OCI-LY7 (cell line): ENCODE measurements around the gene GRHL3. TPM values are rescaled to one million over a fixed set of nuclear protein-coding genes. Genes with fewer than 3 reads are reported as not detected.

Experiments
- BruUV-seq: library from RNA; stranded (reverse); fragments of 400-500 nt; replicated peaks from 2 replicates; lab custom pipeline; 2021; lab: Mats Ljungman, UMichigan
- CTCF ChIA-PET: fragments of 300-600 bp; sonication (Branson Sonifier 250); formaldehyde crosslinking; loops from one replicate; lab custom pipeline; 2022; ENCODE audit warnings: antibody characterized with exemption; ENCODE audit not compliant: unreplicated experiment; lab: Charles Lee
- POLR2A ChIA-PET: fragments of 300-600 bp; sonication (Branson Sonifier 250); formaldehyde crosslinking; loops from one replicate; lab custom pipeline; 2022; ENCODE audit warnings: antibody characterized with exemption; lab: Charles Lee
- DNase-seq: peaks from one replicate; pipeline ENCODE4 v3.0.0-alpha.2; 2015; ENCODE audit warnings: low spot score
- H2AFZ ChIP-seq: fragments of 200-600 bp; sonication (generic), shearing (Covaris generic); 2 replicates; pipeline ENCODE4 v1.6.1; 2014; ENCODE audit warnings: mild to moderate bottlenecking, antibody characterized with exemption, low read length, moderate library complexity
- H3K27ac ChIP-seq: fragments of 200-600 bp; sonication (generic); 2 replicates; pipeline ENCODE4 v1.5.1; 2014; ENCODE audit warnings: mixed run types, low read depth, mild to moderate bottlenecking, moderate library complexity, low read length, inconsistent platforms; ENCODE audit not compliant: poor library complexity, severe bottlenecking
- H3K36me3 ChIP-seq: fragments of 200-600 bp; sonication (generic); 2 replicates; pipeline ENCODE4 v1.6.1; 2014; ENCODE audit warnings: mild to moderate bottlenecking, antibody characterized with exemption, low read length, moderate library complexity, mixed read lengths; ENCODE audit not compliant: insufficient read depth
- H3K4me1 ChIP-seq: fragments of 200-600 bp; sonication (generic); 2 replicates; pipeline ENCODE4 v1.5.1; 2014; ENCODE audit warnings: mild to moderate bottlenecking, low read length; ENCODE audit not compliant: insufficient read depth, poor library complexity, severe bottlenecking
- H3K4me2 ChIP-seq: fragments of 200-600 bp; sonication (generic); 2 replicates; pipeline ENCODE4 v1.6.1; 2014; ENCODE audit warnings: mild to moderate bottlenecking, low read length
- H3K4me3 ChIP-seq: fragments of 200-600 bp; sonication (generic); 2 replicates; pipeline ENCODE4 v1.5.1; 2014; ENCODE audit warnings: mild to moderate bottlenecking, low read depth, low read length; ENCODE audit not compliant: poor library complexity, severe bottlenecking
- H3K79me2 ChIP-seq: fragments of 200-600 bp; sonication (generic); 2 replicates; pipeline ENCODE4 v1.6.1; 2016; ENCODE audit warnings: low read depth, mild to moderate bottlenecking, low read length, moderate library complexity, mixed read lengths; ENCODE audit not compliant: insufficient read depth
- H3K9me2 ChIP-seq: fragments of 200-600 bp; sonication (generic); 2 replicates; pipeline ENCODE4 v1.6.1; 2016; ENCODE audit warnings: mild to moderate bottlenecking, low read length, mixed read lengths; ENCODE audit not compliant: insufficient read depth
- H3K9me3 ChIP-seq: fragments of 200-600 bp; sonication (generic); 2 replicates; pipeline ENCODE4 v1.6.1; 2014; ENCODE audit warnings: mild to moderate bottlenecking, mixed run types, low read length, mixed read lengths
- H4K20me1 ChIP-seq: fragments of 200-600 bp; sonication (generic); 2 replicates; pipeline ENCODE4 v1.6.1; 2014; ENCODE audit warnings: mild to moderate bottlenecking, antibody characterized with exemption, low read length, moderate library complexity, mixed read lengths; ENCODE audit not compliant: insufficient read depth
- EZH2phosphoT487 ChIP-seq: fragments of 200-600 bp; sonication (generic); IDR thresholded peaks from 2 replicates; pipeline ENCODE4 v1.6.1; 2018; ENCODE audit warnings: low read depth, borderline replicate concordance, mild to moderate bottlenecking, mixed run types, antibody characterized with exemption, low read length, moderate library complexity, mixed read lengths
- intact Hi-C: fragments of 100-400 bp; cut with micrococcal nuclease; formaldehyde crosslinking; loops from one replicate; pipeline ENCODE4 v1.10.0; 2022; ENCODE audit not compliant: unreplicated experiment
- total RNA-seq, 2 experiments: library from RNA; depleted of rRNA in 1 of 2; stranded (reverse); fragments of >200 nt in 1 of 2; shearing (Covaris generic) in 1 of 2; gene quantifications; 2 replicates each; pipeline ENCODE4 v1.2.3, GENCODE V29; 2014 to 2022
- TF ChIP-seq, protein P1 (sequence below): fragments of 200-600 bp; sonication (generic); conservative IDR thresholded peaks from 2 replicates; pipeline ENCODE4 v1.5.1; 2014; ENCODE audit warnings: mild to moderate bottlenecking, antibody characterized with exemption, low read length, moderate library complexity, mixed read lengths

The GRHL3 gene
- total RNA-seq, 2 experiments from 2014 or later = 0.09 to 0.65 TPM

DNA sequence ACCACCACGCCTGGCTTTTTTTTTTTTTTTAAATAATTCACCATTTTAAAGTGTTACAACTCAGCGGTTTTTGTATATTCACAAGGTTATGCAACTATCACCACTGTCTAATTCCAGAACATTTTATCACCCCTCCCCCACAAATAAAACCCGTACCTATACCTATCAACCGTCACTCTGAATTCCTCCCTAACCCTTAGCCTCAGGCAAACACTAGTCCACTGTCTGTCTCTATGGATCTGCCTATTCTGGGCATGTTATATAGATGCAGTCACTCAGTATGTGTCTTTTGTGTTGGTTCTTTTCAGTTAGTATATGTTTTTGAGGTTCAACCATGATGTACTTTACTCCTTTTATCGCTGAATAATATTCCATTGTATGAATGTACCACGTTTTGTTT is 19.3 kb upstream of the GRHL3 start:
- no peaks in the 10 kb centered on the region for H3K9me2 ChIP-seq
- no peaks in the 10 kb centered on the region for H4K20me1 ChIP-seq
- intact Hi-C loops = no loop called here
- H3K4me1 ChIP-seq = no peaks in the 10 kb centered on the region
- H3K9me3 ChIP-seq = no peaks in the 10 kb centered on the region
- CTCF ChIA-PET = no interaction called here
- no peak overlapping the region for H3K4me2 ChIP-seq
- no peak overlapping the region for H3K27ac ChIP-seq
- no peaks in the 10 kb centered on the region for H3K79me2 ChIP-seq
- H3K4me3 ChIP-seq = no peak overlapping the region
- DNase-seq = no peak
- TF ChIP-seq, protein P1, sequence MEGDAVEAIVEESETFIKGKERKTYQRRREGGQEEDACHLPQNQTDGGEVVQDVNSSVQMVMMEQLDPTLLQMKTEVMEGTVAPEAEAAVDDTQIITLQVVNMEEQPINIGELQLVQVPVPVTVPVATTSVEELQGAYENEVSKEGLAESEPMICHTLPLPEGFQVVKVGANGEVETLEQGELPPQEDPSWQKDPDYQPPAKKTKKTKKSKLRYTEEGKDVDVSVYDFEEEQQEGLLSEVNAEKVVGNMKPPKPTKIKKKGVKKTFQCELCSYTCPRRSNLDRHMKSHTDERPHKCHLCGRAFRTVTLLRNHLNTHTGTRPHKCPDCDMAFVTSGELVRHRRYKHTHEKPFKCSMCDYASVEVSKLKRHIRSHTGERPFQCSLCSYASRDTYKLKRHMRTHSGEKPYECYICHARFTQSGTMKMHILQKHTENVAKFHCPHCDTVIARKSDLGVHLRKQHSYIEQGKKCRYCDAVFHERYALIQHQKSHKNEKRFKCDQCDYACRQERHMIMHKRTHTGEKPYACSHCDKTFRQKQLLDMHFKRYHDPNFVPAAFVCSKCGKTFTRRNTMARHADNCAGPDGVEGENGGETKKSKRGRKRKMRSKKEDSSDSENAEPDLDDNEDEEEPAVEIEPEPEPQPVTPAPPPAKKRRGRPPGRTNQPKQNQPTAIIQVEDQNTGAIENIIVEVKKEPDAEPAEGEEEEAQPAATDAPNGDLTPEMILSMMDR = no peak
- no peak for TF ChIP-seq EZH2phosphoT487
- BruUV-seq = no TSS peak
- POLR2A ChIA-PET = no interaction called here
- no peaks in the 10 kb centered on the region for H3K36me3 ChIP-seq
- no peak overlapping the region for H2AFZ ChIP-seq

DNA sequence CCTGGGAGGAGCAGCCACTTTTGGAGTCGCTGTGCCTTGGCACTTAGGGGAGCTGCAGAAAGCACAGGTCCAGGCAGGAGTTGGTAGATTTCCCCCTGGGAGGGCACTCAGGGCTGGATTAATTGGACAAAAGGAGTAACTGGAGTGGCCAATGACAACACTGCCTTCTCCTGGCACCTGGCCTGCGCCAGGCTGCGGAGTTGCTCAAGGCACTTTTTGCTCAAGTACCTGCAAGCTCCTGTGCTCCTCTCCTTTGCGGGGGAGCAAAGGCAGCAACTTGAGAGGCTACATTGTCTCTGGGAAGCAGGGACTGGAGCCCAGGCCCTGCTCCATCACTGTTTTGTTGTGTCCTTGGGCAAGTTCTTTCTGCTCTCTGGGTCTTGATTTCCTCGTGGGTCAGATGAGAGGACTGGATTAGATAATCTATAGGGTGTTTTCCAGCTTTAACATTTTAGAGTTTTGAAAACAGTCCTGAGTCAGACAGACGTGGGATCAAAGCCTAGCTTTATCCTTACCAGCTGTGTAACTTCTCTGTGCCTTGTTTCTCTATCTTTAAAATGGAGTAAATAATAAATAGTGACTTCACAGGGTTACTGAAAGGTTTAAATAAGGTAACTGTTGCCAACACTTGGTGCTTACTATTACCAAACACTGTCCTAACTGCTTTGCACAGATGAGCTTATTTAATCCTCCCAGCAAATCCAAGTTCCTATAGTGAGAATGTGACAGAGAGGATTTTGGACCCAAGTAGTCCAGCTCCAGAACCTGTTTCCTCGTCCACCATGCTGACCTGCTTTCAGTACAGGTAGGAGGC is 18.0 kb upstream of the GRHL3 start:
- intact Hi-C loops = no loop called here
- Histone ChIP-seq H3K79me2 (no peaks in the 10 kb centered on the region), H3K36me3 (no peaks in the 10 kb centered on the region), H3K4me2 (no peak overlapping the region), H3K4me1 (no peaks in the 10 kb centered on the region), H3K9me2 (no peaks in the 10 kb centered on the region), H3K27ac (no peak overlapping the region), H3K4me3 (no peak overlapping the region), H3K9me3 (no peaks in the 10 kb centered on the region), H2AFZ (no peak overlapping the region), H4K20me1 (no peaks in the 10 kb centered on the region)
- DNase-seq = no peak
- POLR2A ChIA-PET = interaction anchor here (0.6 to 1.0 kb wide), 4 partner anchors 9 to 104 kb away, joined by 3 to 9 read pairs (median 5); no protein-coding TSS in a partner anchor
- CTCF ChIA-PET = interaction anchor here (0.6 kb wide), 1 partner anchor 76 kb away, joined by 3 read pairs; no protein-coding TSS in a partner anchor
- no TSS peak for BruUV-seq
- TF ChIP-seq EZH2phosphoT487 = no peak
- TF ChIP-seq, protein P1 = no peak

GRCh38 chr1:24301785-24302175 is 17.4 kb upstream of the GRHL3 start:
- no peaks in the 10 kb centered on the region for H3K9me2 ChIP-seq
- no peak overlapping the region for H3K27ac ChIP-seq
- H3K36me3 ChIP-seq = no peaks in the 10 kb centered on the region
- no peak overlapping the region for H3K4me2 ChIP-seq
- no peak overlapping the region for H3K4me3 ChIP-seq
- intact Hi-C loops = no loop called here
- no TSS peak for BruUV-seq
- H2AFZ ChIP-seq = no peak overlapping the region
- ChIA-PET POLR2A (interaction anchor here (0.6 to 1.0 kb wide), 3 partner anchors 14 to 105 kb away, joined by 3 to 9 read pairs (median 7); no protein-coding TSS in a partner anchor), CTCF (interaction anchor here (0.6 kb wide), 1 partner anchor 77 kb away, joined by 3 read pairs; no protein-coding TSS in a partner anchor)
- no peaks in the 10 kb centered on the region for H3K4me1 ChIP-seq
- no peaks in the 10 kb centered on the region for H4K20me1 ChIP-seq
- H3K79me2 ChIP-seq = no peaks in the 10 kb centered on the region
- no peak for DNase-seq
- TF ChIP-seq, protein P1 = no peak
- no peak for TF ChIP-seq EZH2phosphoT487
- no peaks in the 10 kb centered on the region for H3K9me3 ChIP-seq
